HG03025 (cell line): ENCODE data around the gene IKZF1.
A peak's percentile ranks its signal among the peaks of the same experiment; 100 is the strongest.

ENCODE experiments used
- ATAC-seq: cut with Tn5 transposase; IDR thresholded peaks from one replicate; pipeline ENCODE4 v1.9.1; 2021; ENCODE audit warnings: mild to moderate bottlenecking, moderate library complexity; ENCODE audit not compliant: unreplicated experiment, low FRiP score

The IKZF1 gene

GRCh38 chr7:50351267-50351666 lies 46.8 kb downstream of the IKZF1 start:
- ATAC-seq: no peak

DNA sequence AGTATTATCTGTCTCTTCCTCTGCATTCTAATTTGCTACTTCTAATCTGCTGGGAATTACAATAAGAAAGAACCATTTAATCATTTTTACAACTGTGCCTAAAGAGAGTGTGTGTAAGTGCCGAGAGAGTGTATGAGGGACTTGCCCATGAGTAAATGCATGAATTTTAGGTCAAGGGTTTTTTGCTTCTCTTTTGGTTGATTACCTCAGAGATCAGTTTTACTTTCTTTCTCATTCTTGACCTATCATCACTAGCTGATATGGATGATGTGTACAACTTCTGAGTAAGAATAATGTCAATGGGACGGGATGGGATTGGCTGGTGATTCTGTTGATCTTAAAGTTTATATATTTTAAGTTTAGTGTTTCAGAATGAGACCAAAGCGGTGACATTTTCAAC lies 47.8 kb downstream of the IKZF1 start:
- ATAC-seq: peak; percentile 65

DNA sequence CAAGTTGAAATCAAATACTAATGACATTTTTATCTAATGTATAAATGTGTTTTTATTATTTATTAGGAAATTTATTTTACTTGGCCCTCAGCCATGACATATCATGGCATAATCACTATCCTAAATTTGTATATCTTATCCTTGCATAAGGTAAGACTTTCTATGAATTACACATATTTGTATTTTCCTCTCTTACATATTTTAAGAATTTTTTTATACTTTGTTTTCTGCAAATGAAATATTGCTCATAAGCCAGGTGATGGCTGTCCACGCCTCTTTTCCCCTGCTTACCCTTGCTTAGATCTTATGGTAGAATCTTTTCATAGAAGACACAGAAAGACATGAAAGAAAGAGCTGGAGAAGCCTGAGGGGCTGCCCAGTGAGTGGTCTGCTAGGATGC lies 48.2 kb downstream of the IKZF1 start:
- no peak for ATAC-seq

- no peak for ATAC-seq
These were observed 48.7 kb downstream of the IKZF1 start for GRCh38 chr7:50353201-50353600.

DNA sequence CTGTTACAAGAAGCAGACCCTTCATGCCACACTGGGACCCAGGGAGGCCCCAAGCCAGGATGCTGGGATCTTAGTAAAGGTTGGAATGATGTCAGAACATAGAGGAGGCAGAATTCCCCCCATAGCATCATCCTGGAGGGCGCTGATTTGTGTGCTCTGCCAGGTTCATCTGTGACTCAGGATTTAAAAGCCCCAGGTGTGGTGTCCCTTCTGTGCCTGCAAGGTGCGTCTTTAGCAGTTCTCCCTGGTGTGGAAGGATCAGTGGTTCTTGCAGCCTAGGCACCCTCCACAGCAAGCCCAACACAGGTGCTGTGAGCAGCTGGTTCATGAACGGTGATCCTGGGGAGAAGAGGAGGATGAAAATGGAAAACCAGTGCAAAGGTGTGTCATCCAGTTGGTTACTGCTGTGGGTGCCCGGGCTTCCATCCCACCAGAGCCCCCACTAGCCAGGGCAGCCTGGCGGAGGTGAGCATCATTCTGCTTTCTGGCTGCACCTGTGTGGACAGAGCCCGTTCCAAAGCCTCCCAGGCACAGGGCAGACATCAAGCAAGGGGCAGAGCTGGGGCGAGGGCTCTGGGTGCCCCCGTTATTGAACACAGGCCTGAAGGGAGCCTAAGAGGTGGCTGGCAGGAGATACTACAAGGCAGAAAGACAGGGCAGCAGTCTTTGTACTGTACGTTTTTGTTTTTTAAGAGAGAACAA lies 49.5 kb downstream of the IKZF1 start:
- ATAC-seq: no peak

GRCh38 chr7:50355817-50356178 lies 51.3 kb downstream of the IKZF1 start:
- ATAC-seq: no peak

GRCh38 chr7:50356212-50356944 lies 51.9 kb downstream of the IKZF1 start:
- no peak for ATAC-seq

DNA sequence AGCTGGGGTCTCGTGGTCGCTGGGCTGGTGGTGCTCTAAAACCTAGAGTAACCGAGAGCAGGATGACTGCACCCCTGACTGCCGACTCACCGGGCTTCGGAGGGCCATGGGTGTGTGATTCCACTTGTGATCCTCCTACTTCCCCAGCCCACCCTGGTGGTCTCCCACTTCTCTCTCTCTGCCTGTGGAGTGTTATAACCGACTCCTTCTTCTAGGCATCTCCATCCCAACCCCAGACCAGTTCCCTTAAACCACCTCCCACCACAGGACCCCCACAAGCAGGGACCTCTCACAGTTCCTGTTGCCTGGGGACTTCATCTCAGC lies 52.4 kb downstream of the IKZF1 start:
- ATAC-seq: no peak

- no peak for ATAC-seq
These were observed 52.9 kb downstream of the IKZF1 start for GRCh38 chr7:50357426-50357825.

- no peak for ATAC-seq
These were observed 53.7 kb downstream of the IKZF1 start for GRCh38 chr7:50358041-50358705.

GRCh38 chr7:50358779-50359178 lies 54.3 kb downstream of the IKZF1 start:
- ATAC-seq: no peak

- no peak for ATAC-seq
These were observed 54.9 kb downstream of the IKZF1 start for GRCh38 chr7:50359258-50359994.

DNA sequence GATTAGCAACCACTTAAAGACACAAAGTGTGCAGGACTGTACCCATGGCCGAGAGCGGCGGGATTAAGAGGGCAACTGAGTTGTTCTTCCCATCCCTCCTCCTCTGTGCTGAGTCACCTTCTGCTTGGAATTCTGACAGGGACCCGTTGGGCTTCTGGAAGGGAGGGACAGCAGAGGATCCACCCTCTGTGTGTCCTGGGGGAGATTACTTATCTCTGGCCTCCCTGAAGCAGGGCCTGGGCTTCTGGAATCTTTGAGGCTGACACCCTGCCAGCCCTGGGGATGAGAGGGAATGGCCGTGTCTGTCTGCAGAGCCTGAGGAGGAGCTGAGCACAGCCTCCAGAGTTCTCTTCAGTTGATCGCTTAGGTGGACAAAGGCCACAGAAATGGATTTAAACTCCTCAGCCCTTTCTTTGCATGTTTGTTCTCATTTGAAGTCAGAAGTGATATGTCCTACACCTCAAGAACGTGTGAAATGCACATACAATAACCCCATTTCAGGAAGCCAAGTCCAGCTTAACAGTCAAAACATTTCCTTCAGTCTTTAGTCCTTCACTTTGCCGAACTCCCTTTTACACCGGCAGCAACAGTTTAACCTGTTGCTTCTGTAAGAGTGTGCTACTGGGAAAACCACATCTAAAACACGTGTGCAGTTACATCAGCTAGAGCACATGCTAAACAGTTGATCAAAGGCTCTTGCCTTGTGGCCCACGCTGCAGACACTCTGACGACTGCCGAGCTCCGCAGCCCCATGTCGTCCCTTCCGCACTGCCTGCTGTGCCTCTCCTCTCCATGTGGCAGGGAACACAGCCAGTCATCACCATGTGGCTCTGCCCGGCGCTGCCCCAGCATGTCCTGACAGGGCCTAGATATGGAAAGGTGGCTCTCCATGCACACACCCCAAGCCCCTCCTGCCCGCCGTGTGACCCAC lies 55.7 kb downstream of the IKZF1 start:
- ATAC-seq: no peak

DNA sequence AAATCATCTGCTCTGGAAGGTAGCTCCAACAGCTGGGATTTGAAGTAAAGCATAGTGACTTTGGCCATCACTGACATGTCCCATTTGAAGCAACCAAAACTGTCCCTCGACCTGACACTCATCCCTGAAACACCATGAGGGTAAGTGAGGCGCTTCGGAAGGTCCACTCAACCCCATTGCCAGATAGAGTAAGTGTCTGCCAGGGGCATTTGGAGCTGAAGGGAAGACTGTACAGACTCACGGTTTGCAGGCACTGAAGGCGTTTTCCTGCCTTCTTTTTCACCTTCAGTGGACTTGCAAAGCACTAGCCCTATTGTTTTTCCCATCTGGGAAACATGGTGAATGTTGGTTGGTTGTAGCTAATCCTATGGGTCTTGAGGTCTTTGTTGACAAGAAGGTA lies 57.6 kb downstream of the IKZF1 start:
- ATAC-seq: no peak

DNA sequence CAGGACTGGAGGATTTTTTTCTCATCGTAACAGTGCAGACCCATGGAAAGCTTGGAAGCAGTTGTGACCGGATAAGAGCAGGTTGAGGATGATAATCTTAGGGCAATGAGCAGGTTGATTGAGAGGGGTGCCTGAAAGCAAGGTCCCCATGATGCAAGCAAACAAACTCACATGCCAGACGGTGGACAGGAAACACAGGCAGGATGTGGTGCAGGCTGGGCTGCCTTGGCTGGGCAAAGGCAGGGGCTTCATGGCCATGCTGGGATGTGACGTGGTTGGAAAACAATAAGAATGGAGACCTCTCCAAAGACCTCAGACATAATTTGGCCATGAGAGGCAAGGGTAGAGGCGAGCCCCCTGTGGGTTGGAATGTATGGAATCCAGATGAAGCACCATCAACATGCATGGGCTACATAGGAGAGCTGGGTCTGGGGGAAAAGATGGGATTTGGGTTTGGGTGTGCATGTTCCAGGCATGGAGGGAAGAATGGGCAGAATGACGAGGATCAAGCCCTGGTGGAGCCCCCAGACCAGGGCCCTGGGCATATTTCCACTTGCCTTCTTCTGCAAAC lies 58.3 kb downstream of the IKZF1 start:
- no peak for ATAC-seq

DNA sequence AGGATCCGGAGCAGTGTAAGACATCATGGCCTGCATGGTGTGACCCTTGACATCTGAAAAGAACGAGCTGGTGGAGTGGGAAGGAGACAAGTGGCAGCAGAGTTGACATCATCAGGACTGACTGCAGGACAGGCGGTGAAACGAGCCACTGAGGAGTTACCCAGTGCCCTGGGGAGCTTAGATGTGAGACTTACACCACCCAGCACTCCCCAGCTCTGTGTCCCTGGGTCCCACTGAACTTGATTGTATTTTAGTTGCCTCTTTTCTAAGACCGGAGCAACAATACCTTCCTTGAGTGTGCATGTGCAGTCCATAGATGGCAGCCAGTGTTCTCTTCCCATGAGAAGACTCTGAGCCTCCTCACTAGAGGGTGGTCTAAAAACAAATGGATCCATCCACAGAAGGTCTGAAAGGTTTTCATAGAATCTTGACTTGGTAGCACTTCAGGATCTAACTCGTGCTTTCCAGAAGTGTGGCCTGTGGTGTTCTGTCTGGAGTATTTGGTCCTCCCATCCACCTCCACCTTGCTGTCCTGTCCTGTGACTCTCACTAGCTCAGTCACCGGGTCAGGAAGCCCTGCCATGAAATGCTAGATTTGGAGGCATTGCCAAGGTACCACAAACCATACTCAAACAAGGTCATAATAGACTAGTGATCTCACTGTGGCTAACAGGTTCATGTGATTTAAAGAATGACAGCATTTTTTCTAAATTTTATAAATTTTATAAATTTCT lies 59.0 kb downstream of the IKZF1 start:
- no peak for ATAC-seq

GRCh38 chr7:50364645-50365044 lies 60.1 kb downstream of the IKZF1 start:
- ATAC-seq: no peak

DNA sequence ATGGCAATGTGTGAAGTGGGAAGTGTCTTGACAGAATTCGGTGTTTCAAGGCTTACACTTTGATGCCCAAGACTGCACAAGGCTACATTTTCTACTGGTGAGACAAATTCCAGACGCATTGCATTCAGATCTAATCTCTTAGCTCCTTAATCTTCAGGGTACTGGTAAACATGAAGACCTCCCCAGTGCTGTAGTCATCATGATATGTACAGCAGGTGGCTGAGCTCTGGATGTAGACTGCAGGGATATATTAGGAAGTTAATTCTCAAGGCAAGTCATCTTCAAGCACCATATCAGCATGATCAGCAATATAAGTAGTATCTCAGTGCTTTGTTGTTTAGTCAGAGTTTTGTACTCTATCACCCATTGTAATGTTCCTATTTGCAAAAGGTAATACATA lies 61.8 kb downstream of the IKZF1 start:
- ATAC-seq: no peak

- no peak for ATAC-seq
These were observed 62.6 kb downstream of the IKZF1 start for GRCh38 chr7:50367100-50367499.
